OCI-LY3 (cell line): ENCODE measurements around the gene CXCL1.

ENCODE experiments used
- H2AFZ ChIP-seq: fragments of 200-600, 300-600 bp; shearing (Covaris generic); 2 replicates; pipeline ENCODE4 v1.6.0; 2014; ENCODE audit warnings: antibody characterized with exemption, low read depth, low read length
- H3K27ac ChIP-seq: fragments of 200-600, 300-600 bp; sonication (generic); 2 replicates; pipeline ENCODE4 v1.5.1; 2014; ENCODE audit warnings: mild to moderate bottlenecking, low read length, moderate library complexity, mixed read lengths
- H3K27me3 ChIP-seq: fragments of 200-600, 300-600 bp; sonication (generic); 2 replicates; pipeline ENCODE4 v1.6.1; 2014; ENCODE audit warnings: low read depth, low read length, mixed read lengths
- H3K36me3 ChIP-seq: fragments of 200-600, 300-600 bp; sonication (generic); replicated peaks from 2 replicates; pipeline ENCODE3; 2014; ENCODE audit warnings: low read depth, low read length, mixed read lengths
- H3K4me1 ChIP-seq: fragments of 300-600, 200-600 bp; sonication (generic); 2 replicates; pipeline ENCODE4 v1.6.1; 2014; ENCODE audit warnings: low read length, mixed read lengths
- H3K4me2 ChIP-seq: fragments of 200-600, 300-600 bp; sonication (generic); 2 replicates; pipeline ENCODE4 v1.6.1; 2014; ENCODE audit warnings: low read length, mixed read lengths
- H3K4me3 ChIP-seq: fragments of 300-600, 200-600 bp; sonication (generic); 2 replicates; pipeline ENCODE4 v1.5.1; 2014; ENCODE audit warnings: antibody characterized with exemption, mild to moderate bottlenecking, low read length, moderate library complexity
- H3K79me2 ChIP-seq: fragments of 300-600, 200-600 bp; shearing (Covaris generic); 2 replicates; pipeline ENCODE4 v1.6.1; 2014; ENCODE audit warnings: mild to moderate bottlenecking, low read length, mixed read lengths
- H3K9ac ChIP-seq: fragments of 300-600, 200-600 bp; shearing (Covaris generic); 2 replicates; pipeline ENCODE4 v1.6.0; 2014; ENCODE audit warnings: mild to moderate bottlenecking, low read length, moderate library complexity
- H3K9me3 ChIP-seq: fragments of 200-600, 300-600 bp; shearing (Covaris generic); 2 replicates; pipeline ENCODE4 v1.6.1; 2014; ENCODE audit warnings: low read length, mixed read lengths; ENCODE audit not compliant: insufficient read depth
- H4K20me1 ChIP-seq: fragments of 200-600, 300-600 bp; sonication (generic); 2 replicates; pipeline ENCODE4 v1.6.1; 2016; ENCODE audit warnings: low read length, mixed read lengths; ENCODE audit not compliant: insufficient read depth
- EZH2phosphoT487 ChIP-seq: fragments of 200-600 bp; shearing (Covaris generic); IDR thresholded peaks from 2 replicates; pipeline ENCODE4 v1.6.1; 2018; ENCODE audit warnings: antibody characterized with exemption, mixed run types, low read depth
- TF ChIP-seq, protein P1 (sequence below): fragments of 200-600, 300-600 bp; sonication (generic); IDR thresholded peaks from 2 replicates; pipeline ENCODE4 v1.5.1; 2014; ENCODE audit warnings: antibody characterized with exemption, low read length, low read depth

The CXCL1 gene

GRCh38 chr4:73847526-73848182, 21.5 kb upstream of the CXCL1 start:
- Histone ChIP-seq H3K79me2 (no peaks in the 10 kb centered on the region), H2AFZ (no peak overlapping the region), H3K27me3 (no peaks in the 10 kb centered on the region), H3K9ac (no peak overlapping the region), H4K20me1 (no peaks in the 10 kb centered on the region), H3K4me3 (no peak overlapping the region), H3K9me3 (no peaks in the 10 kb centered on the region), H3K27ac (no peak overlapping the region), H3K36me3 (no peaks in the 10 kb centered on the region), H3K4me1 (no peaks in the 10 kb centered on the region), H3K4me2 (no peak overlapping the region)
- TF ChIP-seq, protein P1, sequence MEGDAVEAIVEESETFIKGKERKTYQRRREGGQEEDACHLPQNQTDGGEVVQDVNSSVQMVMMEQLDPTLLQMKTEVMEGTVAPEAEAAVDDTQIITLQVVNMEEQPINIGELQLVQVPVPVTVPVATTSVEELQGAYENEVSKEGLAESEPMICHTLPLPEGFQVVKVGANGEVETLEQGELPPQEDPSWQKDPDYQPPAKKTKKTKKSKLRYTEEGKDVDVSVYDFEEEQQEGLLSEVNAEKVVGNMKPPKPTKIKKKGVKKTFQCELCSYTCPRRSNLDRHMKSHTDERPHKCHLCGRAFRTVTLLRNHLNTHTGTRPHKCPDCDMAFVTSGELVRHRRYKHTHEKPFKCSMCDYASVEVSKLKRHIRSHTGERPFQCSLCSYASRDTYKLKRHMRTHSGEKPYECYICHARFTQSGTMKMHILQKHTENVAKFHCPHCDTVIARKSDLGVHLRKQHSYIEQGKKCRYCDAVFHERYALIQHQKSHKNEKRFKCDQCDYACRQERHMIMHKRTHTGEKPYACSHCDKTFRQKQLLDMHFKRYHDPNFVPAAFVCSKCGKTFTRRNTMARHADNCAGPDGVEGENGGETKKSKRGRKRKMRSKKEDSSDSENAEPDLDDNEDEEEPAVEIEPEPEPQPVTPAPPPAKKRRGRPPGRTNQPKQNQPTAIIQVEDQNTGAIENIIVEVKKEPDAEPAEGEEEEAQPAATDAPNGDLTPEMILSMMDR, result no peak
- TF ChIP-seq EZH2phosphoT487, result no peak

DNA sequence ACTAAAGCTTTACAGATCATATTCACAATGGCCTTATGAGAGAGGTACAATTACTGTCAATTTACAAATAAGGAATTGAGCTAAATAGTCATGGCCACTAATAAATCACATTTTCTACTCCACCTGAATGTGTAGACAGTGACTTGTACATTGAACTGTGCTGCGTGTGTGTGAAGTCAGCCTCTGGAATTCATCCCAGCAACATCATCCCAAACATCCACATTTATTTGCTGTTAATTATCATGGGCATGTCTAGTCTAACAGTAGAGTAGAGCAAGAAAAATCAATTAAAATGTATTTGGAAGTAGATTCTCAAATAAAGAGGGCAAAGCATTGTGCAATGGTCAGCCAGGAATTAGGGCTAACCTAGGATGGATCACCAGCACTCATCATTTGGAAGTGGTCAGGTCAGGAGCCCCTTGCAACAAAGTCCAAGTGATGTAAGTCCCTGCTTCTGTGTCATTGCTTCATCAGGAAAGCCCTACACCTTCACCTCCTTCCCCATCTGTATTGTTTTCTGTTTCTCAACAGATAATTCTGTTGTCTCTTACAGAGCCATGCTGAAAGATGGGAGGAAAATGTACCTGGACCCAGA, 20.9 kb upstream of the CXCL1 start:
- H3K4me3 ChIP-seq, result no peak overlapping the region
- H3K27me3 ChIP-seq, result no peaks in the 10 kb centered on the region
- H2AFZ ChIP-seq, result no peak overlapping the region
- H3K36me3 ChIP-seq, result no peaks in the 10 kb centered on the region
- TF ChIP-seq, protein P1, result no peak
- no peak for TF ChIP-seq EZH2phosphoT487
- H3K4me1 ChIP-seq, result no peaks in the 10 kb centered on the region
- no peak overlapping the region for H3K27ac ChIP-seq
- H3K4me2 ChIP-seq, result no peak overlapping the region
- no peak overlapping the region for H3K9ac ChIP-seq
- H4K20me1 ChIP-seq, result no peaks in the 10 kb centered on the region
- no peaks in the 10 kb centered on the region for H3K79me2 ChIP-seq
- no peaks in the 10 kb centered on the region for H3K9me3 ChIP-seq

GRCh38 chr4:73850261-73850970, 18.8 kb upstream of the CXCL1 start:
- Histone ChIP-seq H3K4me1 (no peaks in the 10 kb centered on the region), H3K27ac (no peak overlapping the region), H3K79me2 (no peaks in the 10 kb centered on the region), H3K27me3 (no peaks in the 10 kb centered on the region), H3K9me3 (no peaks in the 10 kb centered on the region), H3K4me3 (no peak overlapping the region), H3K9ac (no peak overlapping the region), H2AFZ (no peak overlapping the region), H4K20me1 (no peaks in the 10 kb centered on the region), H3K36me3 (no peaks in the 10 kb centered on the region), H3K4me2 (no peak overlapping the region)
- TF ChIP-seq, protein P1, result no peak
- no peak for TF ChIP-seq EZH2phosphoT487

GRCh38 chr4:73851293-73851692, 17.9 kb upstream of the CXCL1 start:
- H4K20me1 ChIP-seq, result no peaks in the 10 kb centered on the region
- no peaks in the 10 kb centered on the region for H3K79me2 ChIP-seq
- no peak overlapping the region for H2AFZ ChIP-seq
- no peak overlapping the region for H3K27ac ChIP-seq
- H3K4me1 ChIP-seq, result no peaks in the 10 kb centered on the region
- no peak overlapping the region for H3K4me3 ChIP-seq
- no peaks in the 10 kb centered on the region for H3K27me3 ChIP-seq
- no peaks in the 10 kb centered on the region for H3K9me3 ChIP-seq
- no peak overlapping the region for H3K9ac ChIP-seq
- TF ChIP-seq, protein P1, result no peak
- TF ChIP-seq EZH2phosphoT487, result no peak
- H3K4me2 ChIP-seq, result no peak overlapping the region
- H3K36me3 ChIP-seq, result no peaks in the 10 kb centered on the region
